IMR-90 (cell line): Measurements from ENCODE around the gene TRAPPC8. TPM values are rescaled to one million over a fixed set of nuclear protein-coding genes. Genes with fewer than 3 reads are reported as not detected.
A peak's percentile ranks its signal among the peaks of the same experiment; 100 is the strongest.

Experiments used
- ATAC-seq: fragments of 200-7000 bp; cut with Tn5 transposase; 2 replicates; pipeline ENCODE4 v1.9.1; 2020; ENCODE audit warnings: low read depth, mild to moderate bottlenecking, moderate library complexity
- BruUV-seq: library from RNA; stranded (reverse); fragments of 400-500 nt; replicated peaks from 2 replicates; lab custom pipeline; 2021; lab: Mats Ljungman, UMichigan
- CTCF ChIA-PET: fragments of 300-600 bp; formaldehyde crosslinking; extraction: SDS; loops from one replicate; lab custom pipeline; 2021; ENCODE audit warnings: antibody characterized with exemption; lab: Yijun Ruan, JAX
- POLR2A ChIA-PET: fragments of 300-600 bp; sonication (Branson Sonifier 250); formaldehyde crosslinking; loops from one replicate; lab custom pipeline; 2022; ENCODE audit warnings: antibody characterized with exemption; ENCODE audit not compliant: unreplicated experiment; lab: Charles Lee
- DNase-seq: peaks from one replicate; pipeline ENCODE4 v3.0.0; 2013
- H2AFZ ChIP-seq: replicated peaks from 2 replicates; pipeline ENCODE3; 2013; ENCODE audit warnings: low read length, mild to moderate bottlenecking; ENCODE audit not compliant: poor library complexity
- H2AK5ac ChIP-seq: 2 replicates; pipeline ENCODE4 v1.6.1; 2013; ENCODE audit warnings: low read depth, low read length, inconsistent platforms
- H2AK9ac ChIP-seq: replicated peaks from 2 replicates; pipeline ENCODE3; 2013; ENCODE audit warnings: mild to moderate bottlenecking, low read depth, low read length, moderate library complexity; ENCODE audit not compliant: poor library complexity
- H2BK120ac ChIP-seq: 2 replicates; pipeline ENCODE4 v1.6.1; 2013; ENCODE audit warnings: low read depth, low read length, inconsistent platforms
- H2BK15ac ChIP-seq: 3 replicates; pipeline ENCODE4 v1.6.1; 2013; ENCODE audit warnings: low read depth, low read length, inconsistent platforms
- H2BK20ac ChIP-seq: 2 replicates; pipeline ENCODE4 v1.6.1; 2013; ENCODE audit warnings: low read depth, mild to moderate bottlenecking, inconsistent platforms, low read length, moderate library complexity
- H2BK5ac ChIP-seq: 2 replicates; pipeline ENCODE4 v1.6.1; 2013; ENCODE audit warnings: mild to moderate bottlenecking, low read depth, low read length, inconsistent platforms; ENCODE audit not compliant: poor library complexity, severe bottlenecking
- H3K14ac ChIP-seq: replicated peaks from 2 replicates; pipeline ENCODE4 v1.6.1; 2013; ENCODE audit warnings: low read depth, low read length, inconsistent platforms
- H3K18ac ChIP-seq: 2 replicates; pipeline ENCODE4 v1.6.1; 2013; ENCODE audit warnings: low read depth, low read length, control low read depth
- H3K23ac ChIP-seq: 2 replicates; pipeline ENCODE4 v1.6.1; 2013; ENCODE audit warnings: low read depth, low read length, inconsistent platforms
- H3K27ac ChIP-seq: 2 replicates; pipeline ENCODE4 v1.5.1; 2013; ENCODE audit warnings: mild to moderate bottlenecking, control low read depth, low read length; ENCODE audit not compliant: insufficient read depth
- H3K27me3 ChIP-seq: 2 replicates; pipeline ENCODE4 v1.6.1; 2013; ENCODE audit warnings: low read length; ENCODE audit not compliant: control insufficient read depth, insufficient read depth
- H3K36me3 ChIP-seq: 2 replicates; pipeline ENCODE4 v1.6.1; 2013; ENCODE audit warnings: low read length, mixed read lengths; ENCODE audit not compliant: control insufficient read depth, insufficient read depth
- H3K4ac ChIP-seq: 2 replicates; pipeline ENCODE4 v1.6.1; 2013; ENCODE audit warnings: low read depth, low read length, inconsistent platforms
- H3K4me1 ChIP-seq: 2 replicates; pipeline ENCODE4 v1.6.1; 2013; ENCODE audit warnings: low read length, mixed read lengths; ENCODE audit not compliant: control insufficient read depth, insufficient read depth
- H3K4me2 ChIP-seq: 2 replicates; pipeline ENCODE4 v1.6.1; 2013; ENCODE audit warnings: low read depth, mild to moderate bottlenecking, control low read depth, low read length, moderate library complexity
- H3K4me3 ChIP-seq: 2 replicates; pipeline ENCODE4 v1.5.1; 2013; ENCODE audit warnings: low read depth, mild to moderate bottlenecking, control low read depth, low read length, moderate library complexity; ENCODE audit not compliant: insufficient read depth
- H3K56ac ChIP-seq: 2 replicates; pipeline ENCODE4 v1.6.1; 2013; ENCODE audit warnings: low read length, inconsistent platforms; ENCODE audit not compliant: insufficient read depth; ENCODE audit errors: extremely low read depth
- H3K79me1 ChIP-seq, 2 experiments: 2 replicates each; pipeline ENCODE4 v1.6.1; 2013; ENCODE audit warnings: low read length in 2 of 2, inconsistent platforms in 1 of 2, low read depth in 1 of 2
- H3K9ac ChIP-seq: 2 replicates; pipeline ENCODE4 v1.6.1; 2013; ENCODE audit warnings: low read depth, low read length, control low read depth
- H3K9me1 ChIP-seq: 2 replicates; pipeline ENCODE4 v1.6.1; 2013; ENCODE audit warnings: low read length, inconsistent platforms; ENCODE audit not compliant: insufficient read depth
- H3K9me3 ChIP-seq: 2 replicates; pipeline ENCODE4 v1.6.1; 2013; ENCODE audit warnings: low read length; ENCODE audit not compliant: control insufficient read depth, insufficient read depth
- H4K20me1 ChIP-seq: 2 replicates; pipeline ENCODE4 v1.6.1; 2013; ENCODE audit warnings: low read length, inconsistent platforms; ENCODE audit not compliant: insufficient read depth
- H4K5ac ChIP-seq: 2 replicates; pipeline ENCODE4 v1.6.1; 2013; ENCODE audit warnings: mild to moderate bottlenecking, low read depth, low read length, control low read depth
- H4K8ac ChIP-seq, 2 experiments: 2 replicates each; pipeline ENCODE4 v1.6.1; 2013; ENCODE audit warnings: low read depth in 2 of 2, low read length in 2 of 2, control low read depth in 1 of 2, inconsistent platforms in 1 of 2
- H4K91ac ChIP-seq: 2 replicates; pipeline ENCODE4 v1.6.1; 2013; ENCODE audit warnings: low read depth, low read length, inconsistent platforms; ENCODE audit not compliant: insufficient read depth
- BHLHE40 ChIP-seq: fragments of 150-350 bp; IDR thresholded peaks from 2 replicates; pipeline ENCODE4 v1.6.1; 2016; ENCODE audit warnings: mild to moderate bottlenecking, low read depth, low read length
- CEBPB ChIP-seq: IDR thresholded peaks from 2 replicates; pipeline ENCODE4 v1.6.1; 2012; ENCODE audit warnings: low read depth, low read length, improper control_type of control experiment
- CHD1 ChIP-seq: IDR thresholded peaks from 2 replicates; pipeline ENCODE4 v1.6.1; 2012; ENCODE audit warnings: low read depth, low read length, improper control_type of control experiment
- FOS ChIP-seq: fragments of 150-350 bp; IDR thresholded peaks from 2 replicates; pipeline ENCODE4 v1.6.1; 2016; ENCODE audit warnings: low read depth, low read length
- MAFK ChIP-seq: IDR thresholded peaks from 2 replicates; pipeline ENCODE4 v1.6.1; 2012; ENCODE audit warnings: low read depth, low read length, improper control_type of control experiment
- MAZ ChIP-seq: IDR thresholded peaks from 2 replicates; pipeline ENCODE4 v1.6.1; 2012; ENCODE audit warnings: low read depth, mild to moderate bottlenecking, low read length, improper control_type of control experiment, moderate library complexity, borderline replicate concordance
- MXI1 ChIP-seq: IDR thresholded peaks from 2 replicates; pipeline ENCODE4 v1.6.1; 2012; ENCODE audit warnings: low read depth, mild to moderate bottlenecking, low read length, moderate library complexity, borderline replicate concordance
- NFE2L2 ChIP-seq: fragments of 150-350 bp; IDR thresholded peaks from 2 replicates; pipeline ENCODE4 v1.6.1; 2016; ENCODE audit warnings: low read depth, mild to moderate bottlenecking, low read length
- POLR2A ChIP-seq: IDR thresholded peaks from 2 replicates; pipeline ENCODE4 v1.6.1; 2012; ENCODE audit warnings: mild to moderate bottlenecking, low read depth, low read length
- RAD21 ChIP-seq: IDR thresholded peaks from 2 replicates; pipeline ENCODE4 v1.6.1; 2012; ENCODE audit warnings: low read length, improper control_type of control experiment
- RCOR1 ChIP-seq: IDR thresholded peaks from 2 replicates; pipeline ENCODE4 v1.6.1; 2012; ENCODE audit warnings: mild to moderate bottlenecking, low read length, improper control_type of control experiment; ENCODE audit not compliant: insufficient replicate concordance
- RFX5 ChIP-seq: IDR thresholded peaks from 2 replicates; pipeline ENCODE4 v1.8.0; 2012; ENCODE audit warnings: low read depth, mild to moderate bottlenecking, low read length, moderate library complexity
- SMC3 ChIP-seq: fragments of 150-350 bp; IDR thresholded peaks from 2 replicates; pipeline ENCODE4 v1.6.1; 2016; ENCODE audit warnings: low read depth, mild to moderate bottlenecking, antibody characterized with exemption, low read length, moderate library complexity
- WGBS, 2 experiments: methylation state at CpG; one replicate each; pipeline versions ENCODE4 v1.1.5 to v1.1.7; 2013; ENCODE audit warnings: missing lambda C conversion rate in 2 of 2; ENCODE audit not compliant: insufficient read length in 1 of 2; ENCODE audit errors: extremely low coverage in 2 of 2; 5-methylcytosine and 5-hydroxymethylcytosine counted together
- dilution Hi-C: fragments of 300-500 bp; cut with HindIII; formaldehyde crosslinking; loops from one replicate; pipeline ENCODE4 v1.14.3; 2018; ENCODE audit warnings: low sequenced_read_pairs; ENCODE audit not compliant: unreplicated experiment
- in situ Hi-C: fragments of 300-500 bp; cut with MboI; formaldehyde crosslinking; loops from 3 replicates; pipeline ENCODE4 v1.14.3; 2019; ENCODE audit warnings: low sequenced_read_pairs, inconsistent platforms, mixed read lengths
- intact Hi-C: fragments of 100-400 bp; cut with micrococcal nuclease; formaldehyde crosslinking; loops from 2 replicates; pipeline ENCODE4 v1.10.0; 2022
- polyA plus RNA-seq, 3 experiments: library from polyadenylated mRNA; depleted of rRNA; stranded (reverse); fragments of >200 nt; gene quantifications; 2 replicates each; pipeline ENCODE4 v1.2.3, GENCODE V29; 2012; ENCODE audit warnings: low replicate concordance in 1 of 3
- total RNA-seq: library from RNA; depleted of rRNA; stranded (reverse); fragments of >200 nt; gene quantifications from 2 replicates; pipeline ENCODE4 v1.2.3, GENCODE V29; 2012
- TF ChIP-seq, protein P1 (sequence below): fragments of 150-350 bp; IDR thresholded peaks from 2 replicates; pipeline ENCODE4 v1.6.1; 2016; ENCODE audit warnings: low read depth, mild to moderate bottlenecking, low read length, moderate library complexity, borderline replicate concordance
- TF ChIP-seq, protein P2 (sequence below): conservative IDR thresholded peaks from 2 replicates; pipeline ENCODE4 v1.5.1; 2012; ENCODE audit warnings: mild to moderate bottlenecking, low read depth, low read length, improper control_type of control experiment
- TF ChIP-seq, protein P3 (sequence below): fragments of 150-350 bp; IDR thresholded peaks from 2 replicates; pipeline ENCODE4 v1.6.1; 2017; ENCODE audit warnings: mild to moderate bottlenecking, antibody characterized with exemption, low read length, low read depth

The TRAPPC8 gene
- total and polyA plus RNA-seq, 2 of the 4 experiments (the other 2 are of a cell fraction): 21.8 to 54.3 TPM

DNA sequence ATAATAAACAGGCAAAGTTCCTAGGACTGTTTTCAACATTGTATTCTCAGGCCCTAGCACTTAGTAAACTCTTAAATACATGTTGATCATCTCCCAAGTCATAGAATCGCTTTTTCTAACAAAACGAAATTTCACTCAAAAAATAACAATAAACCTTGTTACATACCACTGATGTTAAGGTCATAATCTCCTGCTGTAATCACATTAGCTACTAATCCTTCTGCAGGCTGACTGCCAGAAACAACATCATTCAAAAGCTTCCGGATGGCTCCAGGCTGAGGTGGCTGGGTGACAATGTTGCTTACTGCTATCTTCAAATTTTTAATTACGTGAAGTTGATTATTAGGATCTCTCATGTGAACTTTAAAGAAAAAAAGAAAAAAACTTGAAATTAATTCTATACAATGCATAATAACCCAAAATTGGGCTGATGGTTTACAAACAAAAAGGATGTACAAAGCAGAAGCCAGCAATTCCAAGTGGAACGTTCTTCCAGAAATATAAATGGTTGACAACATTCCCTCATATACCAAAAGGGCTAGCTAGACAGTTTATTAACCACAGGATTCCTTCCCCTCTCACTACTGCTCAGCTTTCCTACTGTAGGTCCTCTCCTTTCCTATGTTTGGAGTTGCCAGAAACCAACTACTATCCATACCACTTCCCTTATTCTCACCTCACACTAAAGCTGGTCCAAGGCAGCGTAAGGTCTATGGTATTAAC, 11.6 kb downstream of the TRAPPC8 start:
- H4K8ac ChIP-seq: no peak overlapping the region
- no peak overlapping the region for H2AK9ac ChIP-seq
- H4K20me1 ChIP-seq: peaks cover 12% of the 10 kb centered on the region; the same call in 1 of the 2 replicates
- H3K56ac ChIP-seq: no peak overlapping the region
- POLR2A ChIA-PET: no interaction called here
- CTCF ChIA-PET: no interaction called here
- TF ChIP-seq, protein P1, sequence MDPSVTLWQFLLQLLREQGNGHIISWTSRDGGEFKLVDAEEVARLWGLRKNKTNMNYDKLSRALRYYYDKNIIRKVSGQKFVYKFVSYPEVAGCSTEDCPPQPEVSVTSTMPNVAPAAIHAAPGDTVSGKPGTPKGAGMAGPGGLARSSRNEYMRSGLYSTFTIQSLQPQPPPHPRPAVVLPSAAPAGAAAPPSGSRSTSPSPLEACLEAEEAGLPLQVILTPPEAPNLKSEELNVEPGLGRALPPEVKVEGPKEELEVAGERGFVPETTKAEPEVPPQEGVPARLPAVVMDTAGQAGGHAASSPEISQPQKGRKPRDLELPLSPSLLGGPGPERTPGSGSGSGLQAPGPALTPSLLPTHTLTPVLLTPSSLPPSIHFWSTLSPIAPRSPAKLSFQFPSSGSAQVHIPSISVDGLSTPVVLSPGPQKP: no peak
- TF ChIP-seq FOS: no peak
- no peak for TF ChIP-seq MXI1
- TF ChIP-seq POLR2A: no peak
- TF ChIP-seq NFE2L2: no peak
- TF ChIP-seq RCOR1: no peak
- TF ChIP-seq RAD21: no peak
- no peak for TF ChIP-seq SMC3
- TF ChIP-seq MAFK: no peak
- TF ChIP-seq BHLHE40: no peak
- TF ChIP-seq CEBPB: no peak
- TF ChIP-seq, protein P2, sequence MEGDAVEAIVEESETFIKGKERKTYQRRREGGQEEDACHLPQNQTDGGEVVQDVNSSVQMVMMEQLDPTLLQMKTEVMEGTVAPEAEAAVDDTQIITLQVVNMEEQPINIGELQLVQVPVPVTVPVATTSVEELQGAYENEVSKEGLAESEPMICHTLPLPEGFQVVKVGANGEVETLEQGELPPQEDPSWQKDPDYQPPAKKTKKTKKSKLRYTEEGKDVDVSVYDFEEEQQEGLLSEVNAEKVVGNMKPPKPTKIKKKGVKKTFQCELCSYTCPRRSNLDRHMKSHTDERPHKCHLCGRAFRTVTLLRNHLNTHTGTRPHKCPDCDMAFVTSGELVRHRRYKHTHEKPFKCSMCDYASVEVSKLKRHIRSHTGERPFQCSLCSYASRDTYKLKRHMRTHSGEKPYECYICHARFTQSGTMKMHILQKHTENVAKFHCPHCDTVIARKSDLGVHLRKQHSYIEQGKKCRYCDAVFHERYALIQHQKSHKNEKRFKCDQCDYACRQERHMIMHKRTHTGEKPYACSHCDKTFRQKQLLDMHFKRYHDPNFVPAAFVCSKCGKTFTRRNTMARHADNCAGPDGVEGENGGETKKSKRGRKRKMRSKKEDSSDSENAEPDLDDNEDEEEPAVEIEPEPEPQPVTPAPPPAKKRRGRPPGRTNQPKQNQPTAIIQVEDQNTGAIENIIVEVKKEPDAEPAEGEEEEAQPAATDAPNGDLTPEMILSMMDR: no peak
- TF ChIP-seq RFX5: no peak
- TF ChIP-seq, protein P3, sequence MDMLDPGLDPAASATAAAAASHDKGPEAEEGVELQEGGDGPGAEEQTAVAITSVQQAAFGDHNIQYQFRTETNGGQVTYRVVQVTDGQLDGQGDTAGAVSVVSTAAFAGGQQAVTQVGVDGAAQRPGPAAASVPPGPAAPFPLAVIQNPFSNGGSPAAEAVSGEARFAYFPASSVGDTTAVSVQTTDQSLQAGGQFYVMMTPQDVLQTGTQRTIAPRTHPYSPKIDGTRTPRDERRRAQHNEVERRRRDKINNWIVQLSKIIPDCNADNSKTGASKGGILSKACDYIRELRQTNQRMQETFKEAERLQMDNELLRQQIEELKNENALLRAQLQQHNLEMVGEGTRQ: no peak
- no peak for TF ChIP-seq MAZ
- TF ChIP-seq CHD1: no peak
- no peak overlapping the region for H2AK5ac ChIP-seq
- peak; percentile 26 for DNase-seq
- no peak overlapping the region for H3K14ac ChIP-seq
- no peak overlapping the region for H2BK15ac ChIP-seq
- H3K4me2 ChIP-seq: no peak overlapping the region
- in situ Hi-C loops (no loop called here), intact Hi-C loops (no loop called here), dilution Hi-C loops (no loop called here)
- 0 out of 2 replicates have a peak, but pooled peaks cover 8% of the 10 kb centered on the region for H3K9me1 ChIP-seq
- peaks cover 22 to 38% of the 10 kb centered on the region in 2 experiments for H3K79me1 ChIP-seq
- H4K5ac ChIP-seq: no peak overlapping the region
- 60 to 100% methylated on average over 1 to 2 of the region's 6 CpGs for WGBS, 2 experiments
- H3K27ac ChIP-seq: no peak overlapping the region
- H4K91ac ChIP-seq: no peak overlapping the region
- no peak overlapping the region for H3K4me3 ChIP-seq
- no peak overlapping the region for H3K23ac ChIP-seq
- H3K9me3 ChIP-seq: no peaks in the 10 kb centered on the region
- peaks cover 15% of the 10 kb centered on the region for H3K36me3 ChIP-seq
- no peak overlapping the region for H2AFZ ChIP-seq
- BruUV-seq: no TSS peak
- no peak overlapping the region for H3K4ac ChIP-seq
- no peak overlapping the region for H3K9ac ChIP-seq
- peaks cover 2% of the 10 kb centered on the region for H3K4me1 ChIP-seq
- no peaks in the 10 kb centered on the region for H3K27me3 ChIP-seq
- ATAC-seq: peak; percentile 50
- no peak overlapping the region for H2BK5ac ChIP-seq
- no peak overlapping the region for H2BK20ac ChIP-seq
- no peak overlapping the region for H3K18ac ChIP-seq
- H2BK120ac ChIP-seq: no peak overlapping the region
